HuH-7.5 (cell line): ENCODE measurements around the gene CLEC4C.

Experiments used
- DNase-seq: peaks from one replicate; pipeline ENCODE4 v3.0.0; 2011; ENCODE audit warnings: low spot score

Gene CLEC4C

GRCh38 chr12:7719946-7720730 is 27.0 kb downstream of the CLEC4C start:
- no peak for DNase-seq

GRCh38 chr12:7716381-7716780 is 30.8 kb downstream of the CLEC4C start:
- peak; percentile 24 for DNase-seq

GRCh38 chr12:7712841-7713442 is 34.2 kb downstream of the CLEC4C start:
- no peak for DNase-seq

- DNase-seq = no peak
Measured at GRCh38 chr12:7711133-7711532, 36.0 kb downstream of the CLEC4C start, which contains the start of gene DPPA3. Gene DPPA3 (plus strand): TSS chr12:7711433. CDS start chr12:7711571, 138 bp downstream.

GRCh38 chr12:7709969-7710675 is 37.1 kb downstream of the CLEC4C start:
- no peak for DNase-seq

GRCh38 chr12:7705846-7706245 is 41.3 kb downstream of the CLEC4C start:
- no peak for DNase-seq

GRCh38 chr12:7695566-7696197 is 51.5 kb downstream of the CLEC4C start, which contains the start of gene GDF3:
Gene GDF3 (minus strand): TSS chr12:7695775. CDS start chr12:7695728, 47 bp downstream.
- DNase-seq = no peak

- DNase-seq = no peak
Measured at GRCh38 chr12:7695237-7695560, 52.0 kb downstream of the CLEC4C start.

- DNase-seq = no peak
Measured at GRCh38 chr12:7694556-7695236, 52.5 kb downstream of the CLEC4C start.

- no peak for DNase-seq
Measured at GRCh38 chr12:7693793-7694192, 53.4 kb downstream of the CLEC4C start.

GRCh38 chr12:7681535-7681934 is 65.6 kb downstream of the CLEC4C start:
- no peak for DNase-seq
